NCI-H2196 (cell line): ENCODE measurements around the gene SFT2D2.

Experiments used
- DNase-seq: peaks from one replicate; lab custom pipeline; 2025; ENCODE audit not compliant: unreplicated experiment; lab: John Stamatoyannopoulos, UW

The SFT2D2 gene

GRCh38 chr1:168221275-168221674, 4.5 kb upstream of the SFT2D2 start:
- DNase-seq: no peak

GRCh38 chr1:168223261-168223660, 2.5 kb upstream of the SFT2D2 start:
- DNase-seq: no peak

GRCh38 chr1:168223681-168224540, 1.9 kb upstream of the SFT2D2 start:
- DNase-seq: no peak

- no peak for DNase-seq
Measured at GRCh38 chr1:168224991-168225390, 813 bp upstream of the SFT2D2 start.

GRCh38 chr1:168227620-168228019, 1.8 kb downstream of the SFT2D2 start:
- no peak for DNase-seq

- DNase-seq: no peak
Measured at GRCh38 chr1:168229893-168230292, 4.1 kb downstream of the SFT2D2 start.

- no peak for DNase-seq
Measured at GRCh38 chr1:168230709-168231108, 4.9 kb downstream of the SFT2D2 start.

- DNase-seq: peak; percentile 43
Measured at GRCh38 chr1:168234846-168235547, 9.2 kb downstream of the SFT2D2 start.

- DNase-seq: no peak
Measured at GRCh38 chr1:168235548-168235885, 9.7 kb downstream of the SFT2D2 start.

GRCh38 chr1:168235937-168236336, 10.1 kb downstream of the SFT2D2 start:
- no peak for DNase-seq

GRCh38 chr1:168236836-168237611, 11.2 kb downstream of the SFT2D2 start:
- DNase-seq: no peak

- no peak for DNase-seq
Measured at GRCh38 chr1:168243198-168243597, 17.4 kb downstream of the SFT2D2 start.

GRCh38 chr1:168243636-168244212, 17.9 kb downstream of the SFT2D2 start:
- DNase-seq: no peak

- DNase-seq: no peak
Measured at GRCh38 chr1:168245042-168245441, 19.2 kb downstream of the SFT2D2 start.

- no peak for DNase-seq
Measured at GRCh38 chr1:168246506-168246905, 20.7 kb downstream of the SFT2D2 start.

GRCh38 chr1:168252204-168252733, 26.5 kb downstream of the SFT2D2 start:
- DNase-seq: no peak

- DNase-seq: no peak
Measured at GRCh38 chr1:168256164-168256563, 30.4 kb downstream of the SFT2D2 start.

GRCh38 chr1:168257397-168257796, 31.6 kb downstream of the SFT2D2 start:
- DNase-seq: no peak

GRCh38 chr1:168259567-168259966, 33.8 kb downstream of the SFT2D2 start:
- DNase-seq: no peak

- peak; percentile 45 for DNase-seq
Measured at GRCh38 chr1:168260393-168260792, 34.6 kb downstream of the SFT2D2 start.

- no peak for DNase-seq
Measured at GRCh38 chr1:168261390-168261789, 35.6 kb downstream of the SFT2D2 start.
